DOHH2 (cell line): ENCODE data around the gene HS6ST1.

Experiments used
- H3F3A ChIP-seq: fragments of 200-600 bp; sonication (generic), shearing (Covaris generic); 2 replicates; pipeline ENCODE4 v1.6.0; 2016; ENCODE audit warnings: antibody characterized with exemption, mild to moderate bottlenecking; ENCODE audit not compliant: control insufficient read depth, insufficient read depth
- H3K27ac ChIP-seq: fragments of 200-600 bp; sonication (generic); 2 replicates; pipeline ENCODE4 v1.5.1; 2014; ENCODE audit warnings: low read depth, mild to moderate bottlenecking, low read length, moderate library complexity
- H3K27me3 ChIP-seq: fragments of 200-600 bp; sonication (generic); 2 replicates; pipeline ENCODE4 v1.6.1; 2014; ENCODE audit warnings: mild to moderate bottlenecking, low read length, mixed read lengths; ENCODE audit not compliant: control insufficient read depth
- H3K36me3 ChIP-seq: fragments of 200-600 bp; sonication (generic); 2 replicates; pipeline ENCODE4 v1.6.1; 2014; ENCODE audit warnings: mild to moderate bottlenecking, low read length, moderate library complexity, mixed read lengths; ENCODE audit not compliant: control insufficient read depth
- H3K4me1 ChIP-seq: fragments of 200-600 bp; sonication (generic); 2 replicates; pipeline ENCODE4 v1.6.1; 2014; ENCODE audit warnings: mild to moderate bottlenecking, low read length, mixed read lengths; ENCODE audit not compliant: control insufficient read depth
- H3K4me2 ChIP-seq: fragments of 200-600 bp; sonication (generic); 2 replicates; pipeline ENCODE4 v1.6.0; 2014; ENCODE audit warnings: mild to moderate bottlenecking, low read length, moderate library complexity
- H3K4me3 ChIP-seq: fragments of 200-600 bp; sonication (generic); 2 replicates; pipeline ENCODE4 v1.5.1; 2014; ENCODE audit warnings: mild to moderate bottlenecking, low read length, mixed read lengths
- H3K79me2 ChIP-seq: fragments of 200-600 bp; sonication (generic); 2 replicates; pipeline ENCODE4 v1.6.1; 2014; ENCODE audit warnings: mild to moderate bottlenecking, low read length, mixed read lengths; ENCODE audit not compliant: control insufficient read depth
- H3K9me2 ChIP-seq: fragments of 200-600 bp; sonication (generic); replicated peaks from 2 replicates; pipeline ENCODE4 v1.6.1; 2014; ENCODE audit warnings: mild to moderate bottlenecking, low read length, mixed read lengths; ENCODE audit not compliant: control insufficient read depth
- H3K9me3 ChIP-seq: fragments of 200-600 bp; sonication (generic); 2 replicates; pipeline ENCODE4 v1.6.1; 2014; ENCODE audit warnings: antibody characterized with exemption, low read length, mixed read lengths; ENCODE audit not compliant: control insufficient read depth, insufficient read depth
- H4K20me1 ChIP-seq: fragments of 200-600 bp; sonication (generic); 2 replicates; pipeline ENCODE4 v1.6.0; 2014; ENCODE audit warnings: low read depth, mild to moderate bottlenecking, antibody characterized with exemption, low read length, moderate library complexity; ENCODE audit not compliant: control insufficient read depth, insufficient read depth
- EZH2phosphoT487 ChIP-seq: fragments of 200-600 bp; sonication (generic); IDR thresholded peaks from 2 replicates; pipeline ENCODE4 v1.6.1; 2017; ENCODE audit warnings: borderline replicate concordance, mild to moderate bottlenecking, antibody characterized with exemption, low read length, moderate library complexity, mixed read lengths
- TF ChIP-seq, protein P1 (sequence below): fragments of 200-600 bp; sonication (generic); IDR thresholded peaks from one replicate; pipeline ENCODE4 v1.5.1; 2014; ENCODE audit warnings: antibody characterized with exemption, mild to moderate bottlenecking, low read depth, low read length; ENCODE audit not compliant: poor library complexity, severe bottlenecking

The HS6ST1 gene

DNA sequence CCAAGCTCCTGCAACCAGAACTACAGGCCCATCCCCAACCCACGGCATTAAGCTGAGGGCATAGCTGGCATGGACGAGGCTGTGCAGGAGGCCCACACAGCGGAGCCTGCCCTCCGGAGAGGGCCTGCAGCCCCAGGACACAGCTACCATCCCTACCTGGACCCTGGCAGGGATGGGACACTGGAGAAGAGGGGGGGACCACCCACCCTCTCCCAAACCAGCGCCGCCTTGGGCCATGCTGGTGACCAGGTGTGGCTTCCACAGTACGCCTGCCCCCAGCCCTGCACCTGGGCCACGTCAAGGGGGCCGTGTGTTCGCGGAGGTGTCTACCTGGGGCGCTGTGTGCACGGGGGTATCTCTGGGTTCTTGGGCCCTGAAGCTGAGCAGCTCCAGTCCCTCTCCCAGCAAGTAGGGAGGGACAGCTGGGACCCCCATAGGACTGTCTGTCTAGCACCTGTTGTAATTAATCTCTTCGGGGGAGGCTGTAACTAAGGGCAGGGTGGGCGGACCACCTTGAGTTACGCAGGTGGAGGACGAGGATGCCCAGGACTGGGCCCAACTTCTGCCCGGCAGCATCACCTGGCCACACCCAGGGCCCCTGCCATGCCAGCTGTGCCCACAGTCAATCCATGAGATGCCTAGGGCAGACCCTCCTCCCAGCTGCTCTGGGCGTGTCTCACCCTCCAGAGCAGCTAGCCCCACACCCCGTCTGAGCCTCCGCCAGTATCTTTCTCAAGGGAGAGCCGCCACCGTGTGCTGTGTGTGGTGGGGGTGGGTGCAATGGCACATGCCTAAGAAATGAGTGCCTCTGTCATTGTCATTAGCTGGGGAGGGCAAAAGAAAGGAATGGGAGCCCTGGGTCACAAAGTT lies 18.3 kb downstream of the HS6ST1 start:
- H3K9me3 ChIP-seq, result no peaks in the 10 kb centered on the region
- H3K9me2 ChIP-seq, result no peaks in the 10 kb centered on the region
- no peak overlapping the region for H3K4me3 ChIP-seq
- peaks cover 17% of the 10 kb centered on the region for H4K20me1 ChIP-seq
- H3K79me2 ChIP-seq, result peaks cover 80% of the 10 kb centered on the region
- H3F3A ChIP-seq, result no peaks in the 10 kb centered on the region
- no peaks in the 10 kb centered on the region for H3K36me3 ChIP-seq
- H3K4me1 ChIP-seq, result peaks cover 15% of the 10 kb centered on the region
- no peak overlapping the region for H3K27ac ChIP-seq
- no peaks in the 10 kb centered on the region for H3K27me3 ChIP-seq
- TF ChIP-seq, protein P1, sequence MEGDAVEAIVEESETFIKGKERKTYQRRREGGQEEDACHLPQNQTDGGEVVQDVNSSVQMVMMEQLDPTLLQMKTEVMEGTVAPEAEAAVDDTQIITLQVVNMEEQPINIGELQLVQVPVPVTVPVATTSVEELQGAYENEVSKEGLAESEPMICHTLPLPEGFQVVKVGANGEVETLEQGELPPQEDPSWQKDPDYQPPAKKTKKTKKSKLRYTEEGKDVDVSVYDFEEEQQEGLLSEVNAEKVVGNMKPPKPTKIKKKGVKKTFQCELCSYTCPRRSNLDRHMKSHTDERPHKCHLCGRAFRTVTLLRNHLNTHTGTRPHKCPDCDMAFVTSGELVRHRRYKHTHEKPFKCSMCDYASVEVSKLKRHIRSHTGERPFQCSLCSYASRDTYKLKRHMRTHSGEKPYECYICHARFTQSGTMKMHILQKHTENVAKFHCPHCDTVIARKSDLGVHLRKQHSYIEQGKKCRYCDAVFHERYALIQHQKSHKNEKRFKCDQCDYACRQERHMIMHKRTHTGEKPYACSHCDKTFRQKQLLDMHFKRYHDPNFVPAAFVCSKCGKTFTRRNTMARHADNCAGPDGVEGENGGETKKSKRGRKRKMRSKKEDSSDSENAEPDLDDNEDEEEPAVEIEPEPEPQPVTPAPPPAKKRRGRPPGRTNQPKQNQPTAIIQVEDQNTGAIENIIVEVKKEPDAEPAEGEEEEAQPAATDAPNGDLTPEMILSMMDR, result no peak
- no peak for TF ChIP-seq EZH2phosphoT487
- H3K4me2 ChIP-seq, result no peak overlapping the region

DNA sequence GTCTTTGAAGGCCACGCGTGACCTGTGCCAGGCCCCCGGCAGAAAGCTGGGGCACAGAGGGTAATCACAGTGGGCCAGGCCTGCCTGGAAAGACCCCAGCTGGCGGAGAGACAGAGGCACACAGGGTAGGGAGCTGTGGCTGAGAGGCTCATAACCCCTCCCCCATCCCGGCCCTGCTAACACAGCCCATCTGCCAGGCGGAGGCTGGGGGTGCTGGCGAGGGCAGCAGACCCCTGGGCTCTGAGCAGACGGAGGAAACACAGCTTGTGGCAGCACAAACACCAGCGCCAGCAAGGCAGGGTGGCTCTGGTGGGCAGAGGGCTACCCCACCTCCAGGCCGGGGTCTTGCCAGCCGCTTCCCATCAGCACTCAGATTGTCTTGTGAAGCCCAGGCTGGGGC lies 19.0 kb downstream of the HS6ST1 start:
- Histone ChIP-seq H3F3A (no peaks in the 10 kb centered on the region), H3K79me2 (peaks cover 80% of the 10 kb centered on the region), H3K4me3 (no peak overlapping the region), H3K27me3 (no peaks in the 10 kb centered on the region), H3K27ac (no peak overlapping the region), H3K9me3 (no peaks in the 10 kb centered on the region), H3K9me2 (no peaks in the 10 kb centered on the region), H3K36me3 (no peaks in the 10 kb centered on the region), H3K4me2 (no peak overlapping the region), H4K20me1 (peaks cover 13% of the 10 kb centered on the region), H3K4me1 (peaks cover 10% of the 10 kb centered on the region)
- TF ChIP-seq, protein P1, result no peak
- no peak for TF ChIP-seq EZH2phosphoT487

DNA sequence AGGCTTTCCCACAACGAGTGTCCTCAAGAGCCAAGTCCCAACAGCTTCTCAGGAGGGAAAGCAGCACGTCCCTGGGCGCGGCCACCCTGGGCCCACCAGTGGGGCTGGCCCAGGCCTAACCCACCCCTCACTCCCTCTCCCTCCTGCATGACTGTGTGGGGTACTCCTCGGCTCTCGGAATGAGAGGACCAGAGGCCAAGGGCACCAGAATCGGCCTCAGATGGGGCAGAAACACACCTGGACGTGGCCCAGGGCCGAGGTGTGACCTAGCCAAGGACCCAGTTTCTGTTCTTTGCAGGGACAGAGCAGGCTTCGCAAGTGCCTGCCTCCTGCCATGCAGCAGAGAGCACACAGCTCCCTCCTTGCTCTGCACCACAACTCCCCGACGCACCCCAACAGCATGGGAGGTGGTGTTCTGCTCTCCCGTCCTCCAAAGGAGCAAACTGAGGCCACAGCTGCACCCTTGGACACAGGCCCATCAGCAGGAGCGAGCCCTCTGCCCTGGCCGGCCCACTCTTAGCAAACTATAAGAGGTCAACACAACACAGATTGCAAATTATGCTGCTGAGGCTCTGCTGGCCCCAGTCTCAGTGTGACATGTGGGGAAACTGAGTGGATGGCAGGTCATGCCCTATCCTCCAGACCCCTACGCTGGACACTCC lies 19.7 kb downstream of the HS6ST1 start:
- TF ChIP-seq, protein P1, result no peak
- TF ChIP-seq EZH2phosphoT487, result no peak
- peaks cover 13% of the 10 kb centered on the region for H4K20me1 ChIP-seq
- peaks cover 10% of the 10 kb centered on the region for H3K4me1 ChIP-seq
- no peaks in the 10 kb centered on the region for H3K27me3 ChIP-seq
- H3K79me2 ChIP-seq, result peaks cover 78% of the 10 kb centered on the region
- H3K4me3 ChIP-seq, result no peak overlapping the region
- no peaks in the 10 kb centered on the region for H3K9me2 ChIP-seq
- no peaks in the 10 kb centered on the region for H3K36me3 ChIP-seq
- H3K9me3 ChIP-seq, result no peaks in the 10 kb centered on the region
- no peaks in the 10 kb centered on the region for H3F3A ChIP-seq
- H3K27ac ChIP-seq, result no peak overlapping the region
- H3K4me2 ChIP-seq, result no peak overlapping the region
